ENCODE results near the gene GRIK4. TPM values are rescaled to one million over a fixed set of nuclear protein-coding genes. Genes with fewer than 3 reads are reported as not detected.

The GRIK4 gene
- polyA plus RNA-seq, 1 of the 3 experiments (the other 2 are of a cell fraction), result 0.03 TPM

DNA sequence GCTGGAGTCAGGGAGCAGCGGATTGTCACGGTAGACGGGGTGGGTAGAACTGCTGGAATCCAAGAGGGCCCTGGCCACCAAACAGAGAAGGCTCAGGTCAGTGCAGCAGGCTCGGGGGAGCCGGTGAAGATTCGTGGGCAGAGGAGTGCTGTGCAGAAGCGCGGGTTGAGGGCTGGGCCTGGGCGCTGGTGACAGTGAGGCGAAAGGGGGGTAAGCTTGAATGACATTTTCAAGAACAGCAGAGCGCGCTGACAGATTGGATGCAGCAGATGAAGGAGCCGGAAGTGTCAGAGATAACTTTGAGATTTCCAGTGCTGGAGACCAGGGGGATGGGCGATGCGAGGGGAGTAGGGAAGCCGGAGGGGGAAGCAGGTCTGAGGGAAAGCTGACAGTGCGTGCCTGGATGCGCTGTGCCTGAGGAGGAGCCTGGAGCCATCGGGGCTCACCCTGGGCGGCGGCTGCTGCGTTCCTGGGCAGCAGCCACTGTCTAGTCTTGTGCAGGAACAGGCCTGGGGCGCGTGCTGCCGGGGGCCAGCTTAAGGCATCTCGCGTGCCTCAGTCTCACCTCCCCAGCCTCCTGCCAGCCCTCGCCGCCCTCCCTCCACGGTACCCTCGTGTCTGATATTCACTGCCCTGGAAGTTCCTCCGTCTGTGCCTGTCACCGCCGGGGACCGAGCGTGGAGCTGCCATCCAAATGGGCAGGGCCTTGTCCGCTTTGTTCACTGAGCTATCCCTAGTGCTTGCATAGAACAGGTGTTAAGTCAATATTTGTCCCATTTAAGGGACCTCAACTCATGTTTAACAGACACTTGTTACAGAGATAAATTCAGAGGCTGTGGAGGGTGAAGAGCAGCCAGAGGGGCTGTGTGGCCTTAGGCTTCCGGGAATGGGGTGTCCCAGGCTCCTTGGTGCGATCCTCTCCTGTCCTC lies 5.2 kb downstream of the GRIK4 start (continued):
- TF ChIP-seq, protein P1, sequence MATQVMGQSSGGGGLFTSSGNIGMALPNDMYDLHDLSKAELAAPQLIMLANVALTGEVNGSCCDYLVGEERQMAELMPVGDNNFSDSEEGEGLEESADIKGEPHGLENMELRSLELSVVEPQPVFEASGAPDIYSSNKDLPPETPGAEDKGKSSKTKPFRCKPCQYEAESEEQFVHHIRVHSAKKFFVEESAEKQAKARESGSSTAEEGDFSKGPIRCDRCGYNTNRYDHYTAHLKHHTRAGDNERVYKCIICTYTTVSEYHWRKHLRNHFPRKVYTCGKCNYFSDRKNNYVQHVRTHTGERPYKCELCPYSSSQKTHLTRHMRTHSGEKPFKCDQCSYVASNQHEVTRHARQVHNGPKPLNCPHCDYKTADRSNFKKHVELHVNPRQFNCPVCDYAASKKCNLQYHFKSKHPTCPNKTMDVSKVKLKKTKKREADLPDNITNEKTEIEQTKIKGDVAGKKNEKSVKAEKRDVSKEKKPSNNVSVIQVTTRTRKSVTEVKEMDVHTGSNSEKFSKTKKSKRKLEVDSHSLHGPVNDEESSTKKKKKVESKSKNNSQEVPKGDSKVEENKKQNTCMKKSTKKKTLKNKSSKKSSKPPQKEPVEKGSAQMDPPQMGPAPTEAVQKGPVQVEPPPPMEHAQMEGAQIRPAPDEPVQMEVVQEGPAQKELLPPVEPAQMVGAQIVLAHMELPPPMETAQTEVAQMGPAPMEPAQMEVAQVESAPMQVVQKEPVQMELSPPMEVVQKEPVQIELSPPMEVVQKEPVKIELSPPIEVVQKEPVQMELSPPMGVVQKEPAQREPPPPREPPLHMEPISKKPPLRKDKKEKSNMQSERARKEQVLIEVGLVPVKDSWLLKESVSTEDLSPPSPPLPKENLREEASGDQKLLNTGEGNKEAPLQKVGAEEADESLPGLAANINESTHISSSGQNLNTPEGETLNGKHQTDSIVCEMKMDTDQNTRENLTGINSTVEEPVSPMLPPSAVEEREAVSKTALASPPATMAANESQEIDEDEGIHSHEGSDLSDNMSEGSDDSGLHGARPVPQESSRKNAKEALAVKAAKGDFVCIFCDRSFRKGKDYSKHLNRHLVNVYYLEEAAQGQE (IDR thresholded peaks at IDR 0.05; ENCODE audit: low read depth, low read length), result no peak
- TF ChIP-seq ELF1 (IDR thresholded peaks at IDR 0.05), result no peak

DNA sequence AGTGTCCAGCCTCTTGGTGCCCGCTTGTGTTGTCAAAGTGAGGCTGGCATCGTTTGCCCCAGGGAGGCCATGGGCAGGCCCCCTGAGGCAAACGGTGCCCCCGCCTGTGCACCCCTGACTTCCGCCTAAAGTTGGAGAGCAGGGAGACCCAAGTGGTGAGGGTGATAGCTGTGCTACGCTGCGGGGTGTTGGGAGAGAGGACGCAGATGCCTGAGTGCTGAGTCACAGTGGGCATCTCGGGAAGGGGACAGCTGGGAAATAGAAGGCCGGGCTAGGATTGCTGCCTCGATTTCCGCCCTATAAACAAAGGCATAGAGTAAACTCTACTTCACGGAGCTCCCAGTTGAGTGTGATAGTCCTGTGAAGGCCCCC lies 5.8 kb downstream of the GRIK4 start:
- ChIA-PET POLR2A (interaction anchor here (1.7 kb wide), 1 partner anchor 10 kb away, joined by 6 read pairs; no protein-coding TSS in a partner anchor), CTCF (interaction anchor here (0.8 to 3.8 kb wide), 9 partner anchors 10 to 677 kb away, joined by 3 to 24 read pairs (median 4); no protein-coding TSS in a partner anchor)
- H3K27me3 ChIP-seq (ENCODE audit: insufficient read depth), result peaks cover 15% of the 10 kb centered on the region; the same call in 1 of the 2 replicates
- H3F3A ChIP-seq (replicated peaks; ENCODE audit: insufficient read depth), result no peaks in the 10 kb centered on the region
- no peaks in the 10 kb centered on the region for H4K20me1 ChIP-seq (ENCODE audit: insufficient read depth)
- H3K27ac ChIP-seq (ENCODE audit: low read depth in 2 of 2, low read length in 1 of 2), result no peak overlapping the region
- no peak overlapping the region for H3K4me2 ChIP-seq
- H3K36me3 ChIP-seq (replicated peaks in 1 of 2; ENCODE audit: control insufficient read depth in 1 of 2, insufficient read depth in 2 of 2, low read length in 1 of 2), result no peaks in the 10 kb centered on the region
- TF ChIP-seq CHD2 (IDR thresholded peaks at IDR 0.05; ENCODE audit: low read length, partially characterized antibody) (no peak), NFIC (IDR thresholded peaks at IDR 0.05; ENCODE audit: borderline replicate concordance) (no peak), JUND (IDR thresholded peaks at IDR 0.05) (no peak), FOSL2 (IDR thresholded peaks at IDR 0.05; ENCODE audit: borderline replicate concordance, low read depth) (no peak), MXI1 (IDR thresholded peaks at IDR 0.05; ENCODE audit: low read depth, low read length) (no peak), RFX5 (IDR thresholded peaks at IDR 0.05; ENCODE audit: low read length) (no peak), FOXM1 (IDR thresholded peaks at IDR 0.05; ENCODE audit: low read depth) (no peak), GATA2 (CRISPR knock-in tag; IDR thresholded peaks at IDR 0.05) (no peak), YY1 (IDR thresholded peaks at IDR 0.05; ENCODE audit: low read depth) (no peak), MEF2A (IDR thresholded peaks at IDR 0.05; ENCODE audit: borderline replicate concordance, low read depth) (no peak), POLR2AphosphoS5 (IDR thresholded peaks at IDR 0.05; ENCODE audit: low read depth, low read length) (no peak), TAF1 (IDR thresholded peaks at IDR 0.05; ENCODE audit: borderline replicate concordance, low read depth, low read length) (no peak)
- DNase-seq, result no peak
- no peaks in the 10 kb centered on the region for H3K9me2 ChIP-seq
- H3K4me1 ChIP-seq (ENCODE audit: control insufficient read depth in 1 of 2, insufficient read depth in 2 of 2, low read depth in 1 of 2, low read length in 1 of 2), result peaks cover 0 to 34% of the 10 kb centered on the region in 2 experiments; a peak in 1 of 4 replicates
- H3K79me2 ChIP-seq (ENCODE audit: insufficient read depth), result no peaks in the 10 kb centered on the region
- H3K9ac ChIP-seq, result no peak overlapping the region
- no peaks in the 10 kb centered on the region for H3K9me3 ChIP-seq
- no peak overlapping the region for H2AFZ ChIP-seq (ENCODE audit: low read depth)
- WGBS (ENCODE audit: low lambda C conversion rate), result 69% methylated on average over 13 of the region's 13 CpGs
- H3K4me3 ChIP-seq (ENCODE audit: low read depth in 2 of 2, low read length in 1 of 2), result no peak overlapping the region

Measured in SK-N-SH (cell line).